Stimulated activated CD8-positive, alpha-beta memory T cell treated with anti-CD3 and anti-CD28 coated beads, Interleukin-15, amount 100 ng/mL, for 48 hours (primary cell): ENCODE data around the gene LDHB.
"Not testable (repeated sequence)": the region's sequence is repeated elsewhere in the genome, so short reads cannot be mapped to it uniquely, and the experiment has no call there.

Experiments used
- DNase-seq, 2 donors: peaks; one replicate each; pipeline ENCODE4 v3.0.0-alpha.2; 2020; ENCODE audit warnings: low read depth in 2 of 2

Gene LDHB

GRCh38 chr12:21608196-21608595 is 49.4 kb downstream of the LDHB start:
- DNase-seq, result no peak

- DNase-seq, result no peak
Observed at GRCh38 chr12:21607701-21608100, 49.9 kb downstream of the LDHB start.

- no peak for DNase-seq
Observed at GRCh38 chr12:21606175-21606574, 51.5 kb downstream of the LDHB start.

- DNase-seq, result no peak
Observed at GRCh38 chr12:21604245-21605101, 53.2 kb downstream of the LDHB start, which contains the start of gene GYS2. Gene GYS2, minus strand, starts transcription at chr12:21604847. Its CDS starts 255 bp downstream, at chr12:21604592.

GRCh38 chr12:21602774-21603173 is 54.9 kb downstream of the LDHB start:
- no peak for DNase-seq

GRCh38 chr12:21600196-21600595 is 57.4 kb downstream of the LDHB start:
- no peak for DNase-seq

GRCh38 chr12:21599143-21599999 is 58.3 kb downstream of the LDHB start:
- DNase-seq, result no peak

- no peak for DNase-seq
Observed at GRCh38 chr12:21598651-21599050, 59.0 kb downstream of the LDHB start.

- not testable (repeated sequence) for DNase-seq
Observed at GRCh38 chr12:21595356-21595755, 62.3 kb downstream of the LDHB start.

- DNase-seq, result no peak
Observed at GRCh38 chr12:21585485-21585884, 72.2 kb downstream of the LDHB start.
